ENCODE measurements around the gene KRT1. TPM values are rescaled to one million over a fixed set of nuclear protein-coding genes. Genes with fewer than 3 reads are reported as not detected.
"Not testable (repeated sequence)": the region's sequence is repeated elsewhere in the genome, so short reads cannot be mapped to it uniquely, and the experiment has no call there.

Gene KRT1
- total RNA-seq, 3 donors from 2014 or later (not counting 1 experiment from before 2014, with no cell fraction given) = 0.27 to 1.8 TPM; not detected in 1

- ATAC-seq (peak in 2 of 3 donors; percentile 24 to 62), DNase-seq (peak in 1 of 2 donors; percentile 34)
- Histone ChIP-seq H3K27ac (ENCODE audit: low read length) (no peak overlapping the region), H3K4me1 (ENCODE audit: control insufficient read depth, insufficient read depth, low read length) (peaks cover 12% of the 10 kb centered on the region), H3K9me3 (ENCODE audit: control insufficient read depth, insufficient read depth, low read length) (no peaks in the 10 kb centered on the region), H3K4me3 (ENCODE audit: low read length) (no peak overlapping the region), H3K27me3 (ENCODE audit: control insufficient read depth, insufficient read depth, low read length) (peaks cover 30% of the 10 kb centered on the region), H3K36me3 (ENCODE audit: control insufficient read depth, insufficient read depth, low read length) (no peaks in the 10 kb centered on the region)
- WGBS (ENCODE audit: insufficient coverage) = 8% methylated on average over 72 of the region's 72 CpGs
- Mint-ChIP-seq H3K9me3 (no peaks in the 10 kb centered on the region), H3K27me3 (ENCODE audit: low read depth in 2 of 2) (peaks cover 31 to 32% of the 10 kb centered on the region in 2 donors), H3K4me3 (peak overlapping the region; percentile 61), H3K27ac (no peak overlapping the region), H3K4me1 (peaks cover 0 to 15% of the 10 kb centered on the region in 2 donors), H3K36me3 (no peaks in the 10 kb centered on the region)
- intact Hi-C loops (cut with micrococcal nuclease) = no loop called here
- TF ChIP-seq, protein P1, sequence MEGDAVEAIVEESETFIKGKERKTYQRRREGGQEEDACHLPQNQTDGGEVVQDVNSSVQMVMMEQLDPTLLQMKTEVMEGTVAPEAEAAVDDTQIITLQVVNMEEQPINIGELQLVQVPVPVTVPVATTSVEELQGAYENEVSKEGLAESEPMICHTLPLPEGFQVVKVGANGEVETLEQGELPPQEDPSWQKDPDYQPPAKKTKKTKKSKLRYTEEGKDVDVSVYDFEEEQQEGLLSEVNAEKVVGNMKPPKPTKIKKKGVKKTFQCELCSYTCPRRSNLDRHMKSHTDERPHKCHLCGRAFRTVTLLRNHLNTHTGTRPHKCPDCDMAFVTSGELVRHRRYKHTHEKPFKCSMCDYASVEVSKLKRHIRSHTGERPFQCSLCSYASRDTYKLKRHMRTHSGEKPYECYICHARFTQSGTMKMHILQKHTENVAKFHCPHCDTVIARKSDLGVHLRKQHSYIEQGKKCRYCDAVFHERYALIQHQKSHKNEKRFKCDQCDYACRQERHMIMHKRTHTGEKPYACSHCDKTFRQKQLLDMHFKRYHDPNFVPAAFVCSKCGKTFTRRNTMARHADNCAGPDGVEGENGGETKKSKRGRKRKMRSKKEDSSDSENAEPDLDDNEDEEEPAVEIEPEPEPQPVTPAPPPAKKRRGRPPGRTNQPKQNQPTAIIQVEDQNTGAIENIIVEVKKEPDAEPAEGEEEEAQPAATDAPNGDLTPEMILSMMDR (IDR thresholded peaks at IDR 0.05) = no peak
These were observed 34.0 kb upstream of the KRT1 start for GRCh38 chr12:52713960-52714886.

DNA sequence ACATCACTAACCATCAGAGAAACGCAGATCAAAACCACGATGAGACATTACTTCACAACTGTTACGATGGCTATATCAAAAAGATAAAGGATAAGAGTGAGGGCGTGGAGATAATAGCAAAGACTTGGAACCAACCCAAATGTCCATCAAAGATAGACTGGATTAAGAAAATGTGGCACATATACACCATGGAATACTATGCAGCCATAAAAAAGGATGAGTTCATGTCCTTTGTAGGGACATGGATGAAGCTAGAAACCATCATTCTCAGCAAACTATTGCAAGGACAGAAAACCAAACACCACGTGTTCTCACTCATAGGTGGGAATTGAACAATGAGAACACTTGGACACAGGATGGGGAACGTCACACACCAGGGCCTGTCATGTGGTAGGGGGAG is 31.9 kb upstream of the KRT1 start:
- H3K27ac ChIP-seq (ENCODE audit: low read length); H3K36me3 ChIP-seq (ENCODE audit: control insufficient read depth, insufficient read depth, low read length); H3K4me3 Mint-ChIP-seq; ATAC-seq; DNase-seq; H3K36me3 Mint-ChIP-seq; H3K9me3 Mint-ChIP-seq; H3K9me3 ChIP-seq (ENCODE audit: control insufficient read depth, insufficient read depth, low read length); intact Hi-C loops (cut with micrococcal nuclease); H3K4me3 ChIP-seq (ENCODE audit: low read length); H3K27ac Mint-ChIP-seq: not testable (repeated sequence)
- Histone ChIP-seq H3K27me3 (ENCODE audit: control insufficient read depth, insufficient read depth, low read length) (peaks cover 30% of the 10 kb centered on the region), H3K4me1 (ENCODE audit: control insufficient read depth, insufficient read depth, low read length) (peaks cover 12% of the 10 kb centered on the region)
- 93% methylated on average over 3 of the region's 6 CpGs for WGBS (ENCODE audit: insufficient coverage)
- Mint-ChIP-seq H3K4me1 (peaks cover 0 to 20% of the 10 kb centered on the region in 2 donors), H3K27me3 (ENCODE audit: low read depth in 2 of 2) (peaks cover 31 to 41% of the 10 kb centered on the region in 2 donors)

DNA sequence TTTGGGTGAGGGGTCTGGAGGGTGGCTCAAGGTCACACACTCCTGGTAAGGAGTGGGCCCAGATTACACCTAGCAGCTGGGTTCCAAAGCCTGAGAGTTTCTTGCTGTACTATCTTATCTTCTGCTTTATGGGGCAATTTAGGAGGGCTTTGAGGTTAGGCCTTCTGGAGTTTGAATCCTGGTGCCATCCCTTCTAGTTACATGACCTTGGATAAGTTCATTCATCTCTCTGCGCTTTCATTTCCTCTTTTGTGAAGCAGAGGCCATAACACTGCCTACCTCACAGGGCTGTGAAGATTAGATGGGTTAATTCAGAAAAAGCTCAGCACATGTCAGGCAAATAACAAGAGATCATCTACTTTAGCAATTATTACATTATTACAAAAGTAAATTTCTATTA is 30.5 kb upstream of the KRT1 start:
- H3K27ac Mint-ChIP-seq = no peak overlapping the region
- Histone ChIP-seq H3K9me3 (ENCODE audit: control insufficient read depth, insufficient read depth, low read length) (no peaks in the 10 kb centered on the region), H3K36me3 (ENCODE audit: control insufficient read depth, insufficient read depth, low read length) (no peaks in the 10 kb centered on the region), H3K4me1 (ENCODE audit: control insufficient read depth, insufficient read depth, low read length) (peaks cover 12% of the 10 kb centered on the region), H3K27ac (ENCODE audit: low read length) (no peak overlapping the region), H3K27me3 (ENCODE audit: control insufficient read depth, insufficient read depth, low read length) (peaks cover 29% of the 10 kb centered on the region), H3K4me3 (ENCODE audit: low read length) (no peak overlapping the region)
- TF ChIP-seq, protein P1 (IDR thresholded peaks at IDR 0.05) = no peak
- intact Hi-C loops (cut with micrococcal nuclease) = no loop called here
- whole genome bisulfite sequencing (ENCODE audit: insufficient coverage) = no CpG with 5 or more reads among the region's 1 CpG
- no peaks in the 10 kb centered on the region for H3K36me3 Mint-ChIP-seq
- H3K4me1 Mint-ChIP-seq = peaks cover 0 to 26% of the 10 kb centered on the region in 2 donors
- DNase-seq (no peak), ATAC-seq (no peak)
- peaks cover 29 to 30% of the 10 kb centered on the region in 2 donors for H3K27me3 Mint-ChIP-seq (ENCODE audit: low read depth in 2 of 2)
- no peak overlapping the region for H3K4me3 Mint-ChIP-seq
- H3K9me3 Mint-ChIP-seq = no peaks in the 10 kb centered on the region

GRCh38 chr12:52708010-52708409 is 27.8 kb upstream of the KRT1 start:
- Mint-ChIP-seq H3K4me1 (peaks cover 9 to 22% of the 10 kb centered on the region in 2 donors), H3K27ac (no peak overlapping the region), H3K4me3 (no peak overlapping the region), H3K9me3 (no peaks in the 10 kb centered on the region), H3K27me3 (ENCODE audit: low read depth in 2 of 2) (peaks cover 16 to 18% of the 10 kb centered on the region in 2 donors), H3K36me3 (no peaks in the 10 kb centered on the region)
- TF ChIP-seq, protein P1 (IDR thresholded peaks at IDR 0.05) = no peak
- Histone ChIP-seq H3K4me1 (ENCODE audit: control insufficient read depth, insufficient read depth, low read length) (no peaks in the 10 kb centered on the region), H3K36me3 (ENCODE audit: control insufficient read depth, insufficient read depth, low read length) (no peaks in the 10 kb centered on the region), H3K27me3 (ENCODE audit: control insufficient read depth, insufficient read depth, low read length) (peaks cover 4% of the 10 kb centered on the region), H3K27ac (ENCODE audit: low read length) (no peak overlapping the region), H3K4me3 (ENCODE audit: low read length) (no peak overlapping the region), H3K9me3 (ENCODE audit: control insufficient read depth, insufficient read depth, low read length) (no peaks in the 10 kb centered on the region)
- 95% methylated on average over 2 of the region's 4 CpGs for WGBS (ENCODE audit: insufficient coverage)
- ATAC-seq (no peak), DNase-seq (peak in 1 of 2 donors; percentile 33)
- intact Hi-C loops (cut with micrococcal nuclease) = no loop called here
